GM18517 (cell line): ENCODE results near the gene LCE1B.

Source experiments
- ATAC-seq: cut with Tn5 transposase; IDR thresholded peaks from one replicate; pipeline ENCODE4 v1.9.1; 2021; ENCODE audit warnings: mild to moderate bottlenecking, moderate library complexity; ENCODE audit not compliant: unreplicated experiment

LCE1B gene

GRCh38 chr1:152860129-152860528, 48.4 kb downstream of the LCE1B start:
- ATAC-seq: no peak

GRCh38 chr1:152861374-152861773, 49.6 kb downstream of the LCE1B start:
- no peak for ATAC-seq
